Endothelial cell of umbilical vein (primary cell): ENCODE data around the gene RILPL2. TPM values are rescaled to one million over a fixed set of nuclear protein-coding genes. Genes with fewer than 3 reads are reported as not detected.

Source experiments
- BruUV-seq: library from RNA; stranded (reverse); fragments of 400-500 nt; replicated peaks from 2 replicates; lab custom pipeline; 2021; lab: Mats Ljungman, UMichigan
- CTCF ChIA-PET: fragments of 300-600, 350-600 bp; sonication (Branson Sonifier 250); formaldehyde crosslinking; loops from one replicate; lab custom pipeline; 2021; ENCODE audit warnings: antibody characterized with exemption, inconsistent platforms; lab: Charles Lee
- POLR2A ChIA-PET: fragments of 300-600, 350-600 bp; sonication (Branson Sonifier 250); formaldehyde crosslinking; loops from one replicate; lab custom pipeline; 2021; ENCODE audit warnings: antibody characterized with exemption, inconsistent platforms; lab: Charles Lee
- DNase-seq: peaks from one replicate; pipeline ENCODE4 v3.0.0-alpha.2; 2011; ENCODE audit warnings: low read depth, low spot score
- FAIRE-seq: peaks from 2 replicates; lab custom pipeline; 2011; peaks lifted over from hg19 to GRCh38; lab: Jason Lieb, UNC
- H2AFZ ChIP-seq: 2 replicates; pipeline ENCODE4 v1.6.0; 2012; ENCODE audit warnings: low read depth, low read length, control low read depth, inconsistent platforms
- H3K27ac ChIP-seq: 2 replicates; pipeline ENCODE4 v1.5.1; 2011; ENCODE audit warnings: low read depth, mild to moderate bottlenecking, control low read depth, low read length, moderate library complexity; ENCODE audit not compliant: insufficient read depth
- H3K27me3 ChIP-seq, 2 experiments: 2 replicates each; pipeline versions ENCODE4 v1.6.0 to v1.6.1; 2011; ENCODE audit warnings: low read length in 2 of 2, mixed read lengths in 1 of 2; ENCODE audit not compliant: control insufficient read depth in 2 of 2, insufficient read depth in 2 of 2
- H3K36me3 ChIP-seq, 2 experiments: 2 replicates in 1 of 2; 3 replicates in 1 of 2; pipeline ENCODE4 v1.5.1; 2011; ENCODE audit warnings: low read length in 2 of 2, mild to moderate bottlenecking in 1 of 2, moderate library complexity in 1 of 2; ENCODE audit not compliant: control insufficient read depth in 2 of 2, insufficient read depth in 2 of 2; ENCODE audit errors: extremely low read depth in 1 of 2
- H3K4me1 ChIP-seq: 3 replicates; pipeline ENCODE4 v1.5.1; 2011; ENCODE audit warnings: mild to moderate bottlenecking, low read length; ENCODE audit not compliant: control insufficient read depth, insufficient read depth; ENCODE audit errors: extremely low read depth
- H3K4me2 ChIP-seq: 2 replicates; pipeline ENCODE4 v1.6.1; 2011; ENCODE audit warnings: low read length, control low read depth, mixed read lengths; ENCODE audit not compliant: insufficient read depth
- H3K4me3 ChIP-seq, 3 experiments: fragments of 200-600 bp in 1 of 3; sonication (generic), shearing (Covaris generic) in 1 of 3; replicated peaks in 1 of 3; 2 replicates each; pipeline ENCODE4 v1.5.1; 2011 to 2016; ENCODE audit warnings: control low read depth in 3 of 3, low read length in 3 of 3, mild to moderate bottlenecking in 2 of 3, inconsistent platforms in 1 of 3, low read depth in 1 of 3, moderate library complexity in 1 of 3; ENCODE audit not compliant: insufficient read depth in 1 of 3
- H3K79me2 ChIP-seq: 2 replicates; pipeline ENCODE4 v1.6.0; 2012; ENCODE audit warnings: low read length, inconsistent platforms; ENCODE audit not compliant: control insufficient read depth, insufficient read depth
- H3K9ac ChIP-seq: replicated peaks from 2 replicates; pipeline ENCODE3; 2011; ENCODE audit warnings: low read length, control low read depth; ENCODE audit not compliant: insufficient read depth; ENCODE audit errors: extremely low read depth
- H3K9me1 ChIP-seq: replicated peaks from 3 replicates; pipeline ENCODE4 v1.6.0; 2011; ENCODE audit warnings: mild to moderate bottlenecking, low read length; ENCODE audit not compliant: control insufficient read depth, insufficient read depth; ENCODE audit errors: extremely low read depth
- H3K9me3 ChIP-seq: replicated peaks from 2 replicates; pipeline ENCODE4 v1.5.1; 2012; ENCODE audit warnings: low read length, inconsistent platforms; ENCODE audit not compliant: control insufficient read depth, insufficient read depth
- H4K20me1 ChIP-seq: replicated peaks from 2 replicates; pipeline ENCODE3; 2011; ENCODE audit warnings: mild to moderate bottlenecking, low read length; ENCODE audit not compliant: control insufficient read depth, insufficient read depth; ENCODE audit errors: extremely low read depth
- CTCF ChIP-seq, 2 donors: IDR thresholded peaks; 1 replicate in 1 of 2; 2 replicates in 1 of 2; pipeline ENCODE4 v1.5.1; 2011; ENCODE audit warnings: low read length in 2 of 2, mild to moderate bottlenecking in 2 of 2, moderate library complexity in 2 of 2, control low read depth in 1 of 2, inconsistent platforms in 1 of 2, low read depth in 1 of 2; ENCODE audit not compliant: insufficient read depth in 1 of 2; ENCODE audit errors: extremely low read depth in 1 of 2
- EZH2 ChIP-seq: IDR thresholded peaks from 2 replicates; pipeline ENCODE4 v1.6.1; 2012; ENCODE audit warnings: borderline replicate concordance, low read depth, mild to moderate bottlenecking, moderate library complexity, low read length, inconsistent platforms; ENCODE audit not compliant: severe bottlenecking
- FOS ChIP-seq: IDR thresholded peaks from 2 replicates; pipeline ENCODE4 v1.6.1; 2011; ENCODE audit warnings: mild to moderate bottlenecking, low read length, moderate library complexity, borderline replicate concordance; ENCODE audit not compliant: insufficient read depth
- GATA2 ChIP-seq: IDR thresholded peaks from 2 replicates; pipeline ENCODE4 v1.7.0; 2011; ENCODE audit warnings: low read depth, mild to moderate bottlenecking, moderate library complexity, mixed read lengths, low read length; ENCODE audit not compliant: insufficient read length, insufficient read depth
- JUN ChIP-seq: IDR thresholded peaks from 2 replicates; pipeline ENCODE4 v1.6.1; 2011; ENCODE audit warnings: borderline replicate concordance, low read depth; ENCODE audit not compliant: insufficient read length, insufficient read depth
- MAX ChIP-seq: IDR thresholded peaks from 2 replicates; pipeline ENCODE4 v1.6.1; 2011; ENCODE audit not compliant: insufficient read depth, insufficient read length
- MYC ChIP-seq: IDR thresholded peaks from one replicate; pipeline ENCODE4 v1.6.1; 2011; ENCODE audit warnings: mild to moderate bottlenecking, low read depth, low read length
- POLR2A ChIP-seq: IDR thresholded peaks from 2 replicates; pipeline ENCODE4 v1.6.1; 2012; ENCODE audit warnings: low read depth, mild to moderate bottlenecking, control low read depth, low read length
- POLR2AphosphoS5 ChIP-seq: IDR thresholded peaks from 2 replicates; pipeline ENCODE4 v1.6.1; 2012; ENCODE audit warnings: low read depth, mild to moderate bottlenecking, control low read depth, low read length, moderate library complexity; ENCODE audit not compliant: insufficient read depth
- dilution Hi-C: fragments of 300-500 bp; cut with MboI; formaldehyde crosslinking; loops from one replicate; pipeline ENCODE4 v1.15.0; 2019; ENCODE audit warnings: low sequenced_read_pairs; ENCODE audit not compliant: extremely low pct_ligation_motif_present
- intact Hi-C: fragments of 100-400 bp; cut with micrococcal nuclease; formaldehyde crosslinking; loops from one replicate; pipeline ENCODE4 v1.10.0; 2022
- polyA plus RNA-seq, 4 experiments: library from polyadenylated mRNA; depleted of rRNA in 3 of 4; stranded (reverse) in 3 of 4; unstranded in 1 of 4; fragments of >200 nt; gene quantifications; 2 replicates each; pipeline versions ENCODE4 v1.2.1 to v1.2.3, GENCODE V29; 2011 to 2012; ENCODE audit warnings: missing spikeins in 1 of 4
- total RNA-seq: library from RNA; stranded (reverse); gene quantifications from 2 replicates; pipeline ENCODE4 v1.2.3, GENCODE V29; 2021

Gene RILPL2
- total and polyA plus RNA-seq, 2 donors (not counting 3 experiments of a cell fraction or from before 2014, with no cell fraction given) = 3.3 to 4.6 TPM

- Histone ChIP-seq H3K9me1 (no peaks in the 10 kb centered on the region), H3K27ac (no peak overlapping the region), H3K4me1 (no peaks in the 10 kb centered on the region), H4K20me1 (no peaks in the 10 kb centered on the region), H3K79me2 (no peaks in the 10 kb centered on the region), H3K36me3 (peaks cover 0 to 4% of the 10 kb centered on the region in 2 experiments), H3K4me2 (no peak overlapping the region), H3K9me3 (no peaks in the 10 kb centered on the region), H3K4me3 (no peak overlapping the region), H2AFZ (no peak overlapping the region), H3K9ac (no peak overlapping the region), H3K27me3 (no peaks in the 10 kb centered on the region)
- ChIA-PET POLR2A (no interaction called here), CTCF (interaction anchor here (0.5 kb wide), 1 partner anchor 9 kb away, joined by 3 read pairs; no protein-coding TSS in a partner anchor)
- intact Hi-C loops (no loop called here), dilution Hi-C loops (no loop called here)
- FAIRE-seq = no peak
- no peak for TF ChIP-seq MAX
- no peak for TF ChIP-seq GATA2
- TF ChIP-seq CTCF (IDR thresholded peaks at IDR 0.05; ENCODE audit: extremely low read depth in 1 of 2, insufficient read depth in 1 of 2, low read depth in 1 of 2, low read length in 2 of 2) = no peak
- no peak for TF ChIP-seq JUN
- no peak for TF ChIP-seq MYC
- no peak for TF ChIP-seq FOS
- TF ChIP-seq POLR2A = no peak
- TF ChIP-seq EZH2 = no peak
- no peak for TF ChIP-seq POLR2AphosphoS5
- BruUV-seq = no TSS peak
- no peak for DNase-seq
These were observed 9.3 kb downstream of the RILPL2 start for GRCh38 chr12:123427036-123427769.
